DMS53 treated with DMSO at 0.1 percent for 48 hours (cell line): Measurements from ENCODE around the gene ZC3H12C.
"Not testable (repeated sequence)": the region's sequence is repeated elsewhere in the genome, so short reads cannot be mapped to it uniquely, and the experiment has no call there.

Source experiments
- DNase-seq: peaks from one replicate; lab custom pipeline; 2025; ENCODE audit not compliant: unreplicated experiment; lab: John Stamatoyannopoulos, UW

Gene ZC3H12C

DNA sequence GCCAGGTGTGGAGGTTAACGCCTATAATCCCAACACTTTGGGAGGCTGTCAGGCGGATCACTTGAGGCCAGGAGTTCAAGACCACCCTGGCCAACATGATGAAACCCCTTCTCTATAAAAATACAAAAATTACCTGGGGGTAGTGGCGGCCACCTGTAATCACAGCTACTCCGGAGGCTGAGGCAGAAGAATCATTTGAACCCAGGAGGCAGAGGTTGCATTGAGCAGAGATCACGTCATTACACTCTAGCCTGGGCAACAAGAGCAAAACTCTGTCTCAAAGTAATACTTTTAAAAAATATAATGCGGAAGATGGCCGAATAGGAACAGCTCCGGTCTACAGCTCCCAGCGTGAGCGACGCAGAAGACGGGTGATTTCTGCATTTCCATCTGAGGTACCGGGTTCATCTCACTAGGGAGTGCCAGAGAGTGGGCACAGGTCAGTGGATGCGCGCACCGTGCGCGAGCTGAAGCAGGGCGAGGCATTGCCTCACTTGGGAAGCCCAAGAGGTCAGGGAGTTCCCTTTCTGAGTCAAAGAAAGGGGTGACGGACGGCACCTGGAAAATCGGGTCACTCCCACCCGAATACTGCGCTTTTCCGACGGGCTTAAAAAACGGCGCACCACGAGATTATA is 115.6 kb downstream of the ZC3H12C start:
- not testable (repeated sequence) for DNase-seq

DNA sequence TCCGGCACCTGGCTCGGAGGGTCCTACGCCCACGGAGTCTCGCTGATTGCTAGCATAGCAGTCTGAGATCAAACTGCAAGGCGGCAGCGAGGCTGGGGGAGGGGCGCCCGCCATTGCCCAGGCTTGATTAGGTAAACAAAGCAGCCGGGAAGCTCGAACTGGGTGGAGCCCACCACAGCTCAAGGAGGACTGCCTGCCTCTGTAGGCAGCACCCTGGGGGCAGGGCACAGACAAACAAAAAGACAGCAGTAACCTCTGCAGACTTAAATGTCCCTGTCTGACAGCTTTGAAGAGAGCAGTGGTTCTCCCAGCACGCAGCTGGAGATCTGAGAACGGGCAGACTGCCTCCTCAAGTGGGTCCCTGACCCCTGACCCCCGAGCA is 116.1 kb downstream of the ZC3H12C start:
- not testable (repeated sequence) for DNase-seq

DNA sequence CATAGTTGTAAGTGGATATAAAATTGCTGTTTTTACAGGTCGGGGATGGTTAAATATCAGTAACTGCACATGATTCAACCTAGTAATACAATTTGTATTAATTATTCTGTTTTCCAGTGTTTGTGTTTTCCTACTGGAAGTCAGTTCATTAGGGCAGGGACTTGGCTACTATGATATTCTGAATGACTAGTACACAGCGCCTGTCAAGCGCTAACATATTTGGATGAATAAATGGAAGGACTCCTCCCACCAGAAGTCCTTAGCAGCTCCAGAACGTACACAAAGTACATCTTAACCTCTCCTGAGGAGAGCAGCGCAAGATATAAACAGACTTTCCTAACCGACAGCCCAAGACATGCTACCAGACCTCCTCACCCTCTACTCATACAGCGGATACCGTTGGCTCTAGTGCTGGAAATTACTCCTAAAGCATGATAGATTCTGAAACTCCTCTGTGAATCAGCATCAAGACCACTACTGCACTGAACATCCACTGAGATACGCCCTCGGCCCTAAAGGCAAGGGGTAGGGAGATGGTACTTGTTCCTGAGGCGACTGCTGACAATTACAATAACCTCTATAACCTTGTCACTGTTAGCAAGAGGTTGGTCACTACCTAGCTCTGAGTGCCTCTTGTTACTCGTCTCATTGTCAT is 124.2 kb downstream of the ZC3H12C start:
- DNase-seq = no peak

GRCh38 chr11:110217936-110218335 is 124.7 kb downstream of the ZC3H12C start:
- no peak for DNase-seq

DNA sequence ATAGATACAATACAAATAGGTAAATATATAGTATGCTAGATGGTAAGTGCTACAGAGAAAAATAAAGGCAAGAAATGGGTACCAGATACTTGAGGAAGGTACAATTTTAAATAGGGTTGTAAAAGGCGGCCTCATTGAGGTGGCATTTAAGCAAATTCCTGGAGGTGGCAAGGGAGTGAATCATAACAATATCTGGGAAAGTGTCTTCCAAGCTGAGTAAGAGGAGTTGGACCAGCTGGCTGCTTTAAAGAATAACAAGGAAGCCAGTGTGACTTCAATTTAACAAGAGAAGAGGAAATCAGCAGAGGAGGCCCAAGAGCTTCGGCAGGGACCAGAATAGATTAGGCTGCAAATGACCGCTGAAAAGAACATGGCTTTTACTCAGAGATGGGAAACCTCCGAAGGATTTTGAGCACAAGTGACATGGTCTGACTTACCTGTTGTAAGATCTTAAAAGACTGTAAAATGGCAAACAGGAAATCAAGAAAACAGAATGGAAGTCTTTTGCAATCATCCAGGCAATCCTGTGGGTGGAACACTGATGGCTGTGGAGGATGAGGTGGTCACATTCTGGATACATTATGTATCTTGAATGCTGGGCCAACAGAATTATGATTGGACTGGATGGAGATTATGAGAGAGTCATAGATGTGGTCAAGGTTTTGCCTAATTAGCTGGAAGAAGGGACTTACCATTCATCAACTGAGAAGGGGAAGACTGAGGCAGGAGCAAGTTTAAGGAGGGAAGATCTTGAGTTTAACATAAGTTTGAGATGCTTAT is 126.0 kb downstream of the ZC3H12C start:
- no peak for DNase-seq
